Measurements from ENCODE around the gene NFKBIB.
"Not testable (repeated sequence)": the region's sequence is repeated elsewhere in the genome, so short reads cannot be mapped to it uniquely, and the experiment has no call there.

The NFKBIB gene

DNA sequence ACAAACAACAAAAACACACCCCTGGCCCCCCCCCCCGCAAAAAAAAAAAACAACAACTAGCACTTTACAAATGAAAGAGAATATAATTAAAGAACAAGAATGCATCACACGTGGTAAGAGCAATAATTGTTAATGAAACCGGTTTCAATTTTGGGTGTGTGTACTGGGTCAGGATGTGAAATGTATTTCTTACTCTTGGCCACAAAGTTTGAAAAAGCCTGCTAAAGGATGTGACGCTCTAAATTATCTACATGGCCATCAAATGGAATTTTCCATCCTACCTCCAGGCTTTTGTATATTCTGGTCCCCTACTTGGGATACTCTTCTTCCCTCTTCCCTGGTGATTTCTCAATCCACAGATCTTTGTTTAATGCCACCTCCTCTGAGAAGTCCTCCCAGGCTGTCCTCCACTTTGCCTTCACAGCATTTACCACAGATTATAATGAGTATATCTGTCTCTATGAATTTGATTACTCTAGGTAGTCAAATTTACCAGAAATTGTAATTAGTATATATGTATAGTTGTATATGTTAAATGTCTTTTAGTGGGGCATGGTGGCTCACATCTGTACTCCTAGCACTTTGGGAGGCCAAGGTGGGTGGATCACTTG is 28.7 kb downstream of the NFKBIB start:
- no peak for DNase-seq (ENCODE audit: low spot score)

- DNase-seq (ENCODE audit: low spot score), result peak; percentile 94
These were observed 30.4 kb downstream of the NFKBIB start, which contains the start of gene SARS2 for GRCh38 chr19:38929929-38930775. Gene SARS2, minus strand, starts transcription at chr19:38930763. Its CDS starts 27 bp downstream, at chr19:38930736.

GRCh38 chr19:38930776-38931520 is 31.2 kb downstream of the NFKBIB start, which contains the start of gene MRPS12:
Gene MRPS12, plus strand, starts transcription at chr19:38930944. Its CDS starts 351 bp downstream, at chr19:38931295.
- peak; percentile 99 for DNase-seq (ENCODE audit: low spot score)

DNA sequence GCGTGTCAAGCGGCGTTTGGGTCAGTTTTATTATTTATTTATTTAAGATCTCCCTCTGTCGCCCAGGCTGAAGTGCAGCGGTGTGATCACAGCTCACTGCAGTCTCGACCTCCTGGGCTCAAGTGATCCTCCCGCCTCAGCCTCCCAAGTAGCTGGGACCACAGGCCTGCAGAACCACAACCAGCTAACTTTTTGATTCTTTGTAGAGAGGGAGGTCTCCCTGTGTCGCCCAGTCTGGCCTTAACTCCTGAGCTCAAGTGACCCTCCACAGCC is 31.7 kb downstream of the NFKBIB start:
- no peak for DNase-seq (ENCODE audit: low spot score)

- DNase-seq (ENCODE audit: low spot score), result peak; percentile 16
These were observed 32.8 kb downstream of the NFKBIB start for GRCh38 chr19:38932425-38933179.

- DNase-seq (ENCODE audit: low spot score), result no peak
These were observed 33.8 kb downstream of the NFKBIB start for GRCh38 chr19:38933544-38933943.

DNA sequence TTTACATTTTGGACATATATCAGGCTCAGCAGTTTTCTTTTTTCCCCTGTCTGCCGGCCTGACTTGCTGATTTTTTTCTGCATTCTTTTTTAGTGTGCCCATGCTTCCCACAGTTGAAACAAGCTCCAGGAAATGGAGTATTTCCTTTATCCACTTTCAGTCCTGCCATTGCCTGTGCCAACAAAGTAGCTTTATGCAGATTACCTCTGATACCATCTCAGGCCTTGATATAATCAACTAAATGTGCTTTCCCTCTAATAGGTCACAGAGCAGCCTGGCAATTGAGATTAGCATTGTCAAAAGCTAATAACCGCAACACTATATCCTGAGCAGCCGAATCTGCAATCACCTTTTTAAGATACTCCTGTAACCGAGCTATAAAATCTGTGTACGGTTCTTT is 40.2 kb downstream of the NFKBIB start:
- DNase-seq (ENCODE audit: low spot score), result no peak

DNA sequence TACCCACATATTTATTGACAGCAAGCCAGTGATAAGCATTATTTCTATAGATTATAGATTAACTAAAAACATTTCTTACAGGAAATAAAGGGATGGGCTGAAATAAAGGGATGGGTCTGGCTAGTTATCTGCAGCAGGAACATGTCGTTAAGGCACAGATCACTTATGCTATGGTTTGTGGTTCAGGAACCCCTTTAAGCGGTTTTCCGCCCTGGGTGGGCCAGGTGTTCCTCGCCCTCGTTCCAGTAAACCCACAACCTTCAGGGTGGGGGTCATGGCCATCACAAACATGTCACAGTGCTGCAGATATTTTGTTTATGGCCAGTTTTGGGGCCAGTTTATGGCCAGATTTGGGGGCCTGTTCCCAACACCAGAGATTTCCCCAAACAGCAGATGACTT is 41.7 kb downstream of the NFKBIB start:
- DNase-seq (ENCODE audit: low spot score), result not testable (repeated sequence)

DNA sequence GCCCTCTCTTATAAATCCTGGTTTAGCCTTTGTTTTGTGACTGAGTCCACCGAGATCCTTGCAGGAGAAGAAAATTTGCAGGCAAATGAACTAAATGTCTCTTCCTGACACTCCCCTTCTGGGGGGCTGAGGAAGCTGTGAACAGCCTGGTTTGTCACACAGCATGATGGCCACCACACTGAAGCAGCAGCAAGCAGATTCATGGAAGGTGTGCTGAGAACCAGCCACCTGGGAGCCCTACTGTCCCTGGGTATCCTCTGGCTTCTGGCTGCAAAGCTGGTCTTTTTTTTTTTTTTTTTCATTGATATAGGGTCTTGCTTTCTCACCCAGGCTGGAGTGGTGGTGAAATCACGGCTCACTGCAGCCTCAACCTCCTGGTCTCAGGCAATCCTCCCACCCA is 42.2 kb downstream of the NFKBIB start:
- no peak for DNase-seq (ENCODE audit: low spot score)

DNA sequence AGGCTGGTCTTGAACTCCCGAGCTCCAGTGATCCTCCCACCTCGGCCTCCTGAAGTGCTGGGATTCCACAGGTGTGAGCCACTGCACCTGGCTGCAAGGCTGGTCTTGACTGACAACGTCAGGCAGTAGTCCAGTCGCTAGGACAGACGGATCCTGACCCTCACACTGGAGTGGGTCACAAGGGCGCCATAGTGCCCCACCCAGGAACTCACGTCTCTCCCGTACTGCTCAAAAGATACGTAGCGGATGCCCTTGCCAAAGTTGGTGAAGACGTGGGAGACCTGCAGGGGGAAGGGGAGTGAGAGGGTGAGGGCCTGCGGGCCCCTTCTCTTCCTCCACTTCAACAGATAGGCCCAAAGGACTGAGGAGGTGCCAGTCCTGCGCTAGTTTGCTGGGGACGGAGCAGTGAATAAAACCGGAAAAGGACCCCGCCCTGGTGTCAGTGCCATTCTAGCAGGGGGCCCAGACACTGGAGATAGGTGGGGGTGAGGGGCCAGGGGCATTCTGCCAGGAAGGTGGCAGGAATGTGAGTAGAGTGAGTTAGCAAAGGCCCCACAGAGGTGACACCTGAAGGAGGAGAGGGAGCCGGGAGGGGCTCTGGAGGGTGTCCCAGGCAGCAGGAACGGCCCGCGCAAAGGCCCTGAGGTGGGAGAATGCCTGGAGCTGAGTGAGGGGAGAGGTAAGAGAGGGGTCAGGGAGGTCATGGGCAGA is 42.9 kb downstream of the NFKBIB start:
- DNase-seq (ENCODE audit: low spot score), result no peak

GRCh38 chr19:38944981-38945506 is 45.3 kb downstream of the NFKBIB start:
- DNase-seq (ENCODE audit: low spot score), result no peak

GRCh38 chr19:38945562-38946228 is 45.9 kb downstream of the NFKBIB start:
- DNase-seq (ENCODE audit: low spot score), result no peak

DNA sequence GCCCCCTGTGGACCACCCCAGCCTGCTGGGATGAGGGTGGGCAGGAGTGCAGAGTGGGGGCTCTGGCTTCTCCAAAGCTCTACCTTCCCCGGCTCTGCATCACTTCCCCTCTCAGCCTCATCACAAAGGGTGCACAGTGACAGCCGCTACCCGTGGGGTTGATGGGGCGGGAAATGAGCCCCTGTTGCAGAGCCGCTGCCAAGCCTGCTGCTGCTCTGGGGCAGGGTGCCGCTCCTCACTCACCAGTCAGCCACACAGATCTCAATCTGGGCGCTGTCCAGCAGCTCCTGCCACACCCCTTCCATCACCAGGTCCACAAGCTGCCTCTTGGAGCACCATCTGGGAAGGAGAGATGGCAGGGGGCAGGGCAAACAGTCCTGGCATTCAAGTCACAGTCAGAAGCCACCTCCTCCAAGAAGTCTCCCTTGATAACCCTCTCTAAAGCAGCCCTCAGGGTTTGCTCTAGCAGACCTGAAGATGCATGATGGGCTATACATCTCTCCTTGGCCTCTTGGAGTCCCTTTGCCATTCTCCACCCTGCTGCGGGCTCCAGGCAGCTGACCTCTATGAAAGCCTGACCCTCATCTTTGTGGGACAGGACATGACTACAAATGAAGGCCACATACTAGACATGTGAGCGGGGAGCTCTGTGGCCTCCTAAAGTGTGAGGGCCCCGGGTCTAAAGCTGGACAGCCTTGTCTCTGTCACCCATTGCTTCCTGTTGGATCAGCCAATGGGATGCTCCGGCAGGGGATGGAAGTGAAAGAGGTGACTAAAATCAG is 46.7 kb downstream of the NFKBIB start:
- DNase-seq (ENCODE audit: low spot score), result no peak

DNA sequence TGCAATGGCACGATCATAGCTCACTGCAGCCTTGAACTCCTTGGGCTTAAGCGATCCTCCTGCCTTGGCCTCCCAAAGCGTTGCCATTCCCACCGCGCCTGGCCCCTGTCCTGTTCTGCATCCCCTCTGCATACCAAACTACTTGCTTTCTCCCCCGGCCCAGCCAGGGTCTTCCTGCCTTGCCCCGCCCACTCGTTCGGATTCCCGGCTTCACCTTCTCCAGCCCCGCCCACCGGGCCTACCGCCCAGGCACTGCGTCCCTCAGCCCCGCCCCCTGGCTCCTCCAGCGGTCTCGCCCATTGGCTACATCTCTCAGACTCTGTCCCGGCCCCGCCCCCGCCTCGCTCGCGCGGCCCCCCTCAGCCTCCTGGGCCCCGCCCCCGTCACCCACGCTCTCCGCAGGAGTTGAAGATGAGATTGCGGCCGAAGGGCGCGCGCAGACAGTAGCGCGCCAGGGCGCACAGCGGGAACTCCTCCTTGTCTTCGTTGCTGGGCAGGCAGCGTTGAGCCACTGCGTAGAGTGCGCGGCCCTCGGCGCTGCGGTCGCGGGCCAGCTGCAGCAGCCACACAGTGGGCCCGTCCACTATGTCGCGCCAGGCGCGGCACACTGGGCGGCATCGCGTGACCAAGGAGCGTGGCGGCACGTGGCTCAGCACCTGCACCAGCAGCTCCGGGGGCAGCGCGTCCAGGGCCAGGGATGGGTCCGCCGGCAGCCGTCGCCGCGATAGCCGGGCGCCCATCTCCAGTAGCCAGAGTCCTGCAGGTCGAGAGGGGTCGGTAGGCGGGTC is 50.0 kb downstream of the NFKBIB start:
- peak; percentile 75 for DNase-seq (ENCODE audit: low spot score)

DNA sequence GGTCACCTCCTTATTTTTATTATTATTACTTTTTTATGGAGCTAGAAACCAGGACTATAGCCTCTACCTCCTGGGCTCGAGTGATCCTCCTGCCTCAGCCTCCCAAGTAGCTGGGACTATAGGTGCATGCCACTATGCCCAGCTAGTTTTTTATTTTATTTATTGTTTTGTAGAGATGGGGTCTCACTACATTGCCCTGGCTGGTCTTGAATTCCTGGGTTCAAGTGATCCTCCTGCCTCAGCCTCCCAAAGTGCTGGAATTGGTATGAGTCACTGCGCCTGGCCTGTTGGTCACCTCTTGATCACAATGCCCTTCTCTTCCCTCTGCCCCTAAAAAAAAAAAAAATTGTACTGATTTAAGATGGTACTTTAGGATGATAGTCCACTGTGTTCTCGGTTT is 51.4 kb downstream of the NFKBIB start:
- DNase-seq (ENCODE audit: low spot score), result no peak

DNA sequence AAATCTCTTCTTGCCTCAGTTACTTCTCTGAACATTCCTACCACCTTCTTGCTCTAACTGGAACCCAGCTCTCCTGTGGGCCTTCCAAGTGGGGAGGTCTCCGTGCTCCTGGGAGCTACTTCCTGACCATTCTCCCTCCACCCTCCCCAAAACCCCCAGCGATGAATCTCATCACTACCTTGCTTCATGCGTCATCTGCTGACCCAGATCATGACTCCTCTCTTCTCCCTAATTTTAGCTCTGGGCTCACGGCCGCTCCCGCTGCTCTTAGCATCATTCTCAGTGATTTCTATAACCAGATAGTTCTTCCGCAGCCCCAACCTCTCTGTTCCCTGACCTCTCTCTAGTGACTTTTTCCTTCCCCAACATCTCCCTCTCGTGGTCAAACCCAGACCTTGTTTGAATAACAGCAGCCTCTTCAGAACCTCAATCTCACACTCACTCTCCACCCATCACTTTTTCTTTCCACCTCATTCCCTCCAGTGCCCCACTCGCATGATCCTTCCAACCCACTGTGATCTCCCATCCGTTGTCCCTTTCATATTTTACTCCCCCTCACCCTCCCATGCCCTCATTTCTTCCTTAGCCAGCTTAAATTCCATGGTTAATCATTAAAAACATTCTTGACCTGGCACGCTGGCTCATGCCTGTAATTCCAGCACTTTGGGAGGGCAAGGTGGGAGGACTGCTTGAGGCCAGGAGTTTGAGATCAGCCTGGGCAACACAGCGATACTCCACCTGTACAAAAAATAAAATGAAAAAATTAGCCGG is 52.8 kb downstream of the NFKBIB start:
- DNase-seq (ENCODE audit: low spot score), result peak; percentile 76

GRCh38 chr19:38953677-38954076 is 53.9 kb downstream of the NFKBIB start:
- DNase-seq (ENCODE audit: low spot score), result no peak

GRCh38 chr19:38956264-38956663 is 56.5 kb downstream of the NFKBIB start:
- no peak for DNase-seq (ENCODE audit: low spot score)

All from pons (tissue), 1 donor.